Adipocyte (in vitro differentiated cells): ENCODE data around the gene RFX3.

Experiments
- DNase-seq: peaks from one replicate; pipeline ENCODE4 v3.0.0-alpha.2; 2015; ENCODE audit warnings: low read depth
- H3K27me3 ChIP-seq: replicated peaks from 2 replicates; pipeline ENCODE4 v1.7.0; 2013; ENCODE audit warnings: mild to moderate bottlenecking, low read length, moderate library complexity; ENCODE audit not compliant: control insufficient read depth, insufficient read depth
- H3K36me3 ChIP-seq: 2 replicates; pipeline ENCODE4 v1.7.0; 2013; ENCODE audit warnings: low read length, mild to moderate bottlenecking, moderate library complexity; ENCODE audit not compliant: control insufficient read depth, insufficient read depth, severe bottlenecking
- H3K4me1 ChIP-seq: 2 replicates; pipeline ENCODE4 v1.7.0; 2013; ENCODE audit warnings: mild to moderate bottlenecking, low read length, moderate library complexity; ENCODE audit not compliant: control insufficient read depth, insufficient read depth
- H3K4me3 ChIP-seq: 2 replicates; pipeline ENCODE4 v1.7.0; 2013; ENCODE audit warnings: mild to moderate bottlenecking, low read length, moderate library complexity
- H3K9ac ChIP-seq: 2 replicates; pipeline ENCODE4 v1.7.0; 2013; ENCODE audit warnings: mild to moderate bottlenecking, low read length, moderate library complexity
- H3K9me3 ChIP-seq: 2 replicates; pipeline ENCODE4 v1.7.0; 2013; ENCODE audit warnings: mild to moderate bottlenecking, low read length, moderate library complexity; ENCODE audit not compliant: control insufficient read depth

RFX3 gene

GRCh38 chr9:3526997-3527940, 1.5 kb upstream of the RFX3 start:
- H3K27me3 ChIP-seq, result no peaks in the 10 kb centered on the region
- H3K9ac ChIP-seq, result peak overlapping the region; percentile 100
- H3K36me3 ChIP-seq, result peaks cover 3% of the 10 kb centered on the region
- no peaks in the 10 kb centered on the region for H3K9me3 ChIP-seq
- peaks cover 19% of the 10 kb centered on the region for H3K4me1 ChIP-seq
- DNase-seq, result peak; percentile 40
- peak overlapping the region; percentile 100 for H3K4me3 ChIP-seq

- Histone ChIP-seq H3K4me1 (peaks cover 19% of the 10 kb centered on the region), H3K36me3 (peaks cover 3% of the 10 kb centered on the region), H3K9ac (peak overlapping the region; percentile 100), H3K9me3 (no peaks in the 10 kb centered on the region), H3K4me3 (peak overlapping the region; percentile 100), H3K27me3 (no peaks in the 10 kb centered on the region)
- DNase-seq, result peak; percentile 94
Measured at GRCh38 chr9:3526165-3526996, 580 bp upstream of the RFX3 start.

- peak overlapping the region; percentile 100 for H3K4me3 ChIP-seq
- peak overlapping the region; percentile 84 for H3K9ac ChIP-seq
- peak; percentile 59 for DNase-seq
- peaks cover 19% of the 10 kb centered on the region for H3K4me1 ChIP-seq
- H3K27me3 ChIP-seq, result no peaks in the 10 kb centered on the region
- H3K9me3 ChIP-seq, result no peaks in the 10 kb centered on the region
- H3K36me3 ChIP-seq, result peaks cover 3% of the 10 kb centered on the region
Measured at GRCh38 chr9:3525096-3525835, 535 bp downstream of the RFX3 start.

GRCh38 chr9:3521966-3522365, 3.8 kb downstream of the RFX3 start:
- Histone ChIP-seq H3K27me3 (no peaks in the 10 kb centered on the region), H3K9ac (no peak overlapping the region), H3K4me1 (peaks cover 18% of the 10 kb centered on the region), H3K9me3 (no peaks in the 10 kb centered on the region), H3K4me3 (no peak overlapping the region), H3K36me3 (no peaks in the 10 kb centered on the region)
- DNase-seq, result no peak

- no peak for DNase-seq
- H3K36me3 ChIP-seq, result no peaks in the 10 kb centered on the region
- H3K4me1 ChIP-seq, result peaks cover 21% of the 10 kb centered on the region
- H3K27me3 ChIP-seq, result no peaks in the 10 kb centered on the region
- H3K4me3 ChIP-seq, result no peak overlapping the region
- no peaks in the 10 kb centered on the region for H3K9me3 ChIP-seq
- no peak overlapping the region for H3K9ac ChIP-seq
Measured at GRCh38 chr9:3520564-3520963, 5.2 kb downstream of the RFX3 start.

GRCh38 chr9:3517377-3518048, 8.3 kb downstream of the RFX3 start:
- peak; percentile 46 for DNase-seq
- H3K27me3 ChIP-seq, result no peaks in the 10 kb centered on the region

GRCh38 chr9:3516667-3517330, 9.0 kb downstream of the RFX3 start:
- H3K4me3 ChIP-seq, result no peak overlapping the region
- no peaks in the 10 kb centered on the region for H3K9me3 ChIP-seq
- DNase-seq, result no peak
- H3K27me3 ChIP-seq, result no peaks in the 10 kb centered on the region
- H3K9ac ChIP-seq, result no peak overlapping the region
- H3K4me1 ChIP-seq, result peaks cover 12% of the 10 kb centered on the region
- no peaks in the 10 kb centered on the region for H3K36me3 ChIP-seq

More at GRCh38 chr9:3517377-3518048, 8.3 kb downstream of the RFX3 start:
- peaks cover 12% of the 10 kb centered on the region for H3K4me1 ChIP-seq
- H3K9me3 ChIP-seq, result no peaks in the 10 kb centered on the region
- no peak overlapping the region for H3K4me3 ChIP-seq
- H3K36me3 ChIP-seq, result no peaks in the 10 kb centered on the region
- H3K9ac ChIP-seq, result no peak overlapping the region

- Histone ChIP-seq H3K4me3 (no peak overlapping the region), H3K9me3 (no peaks in the 10 kb centered on the region), H3K36me3 (no peaks in the 10 kb centered on the region), H3K27me3 (no peaks in the 10 kb centered on the region), H3K4me1 (peaks cover 12% of the 10 kb centered on the region), H3K9ac (no peak overlapping the region)
- DNase-seq, result no peak
Measured at GRCh38 chr9:3515405-3515804, 10.4 kb downstream of the RFX3 start.

- H3K9ac ChIP-seq, result no peak overlapping the region
- no peak overlapping the region for H3K4me3 ChIP-seq
- no peaks in the 10 kb centered on the region for H3K9me3 ChIP-seq
- peaks cover 12% of the 10 kb centered on the region for H3K4me1 ChIP-seq
- no peaks in the 10 kb centered on the region for H3K27me3 ChIP-seq
- H3K36me3 ChIP-seq, result no peaks in the 10 kb centered on the region
- DNase-seq, result no peak
Measured at GRCh38 chr9:3514786-3515185, 11.0 kb downstream of the RFX3 start.

GRCh38 chr9:3513265-3513818, 12.5 kb downstream of the RFX3 start:
- no peak overlapping the region for H3K4me3 ChIP-seq
- no peaks in the 10 kb centered on the region for H3K9me3 ChIP-seq
- H3K9ac ChIP-seq, result no peak overlapping the region
- no peaks in the 10 kb centered on the region for H3K27me3 ChIP-seq
- DNase-seq, result no peak
- H3K4me1 ChIP-seq, result peaks cover 12% of the 10 kb centered on the region
- H3K36me3 ChIP-seq, result no peaks in the 10 kb centered on the region
